SK-N-SH treated with all-trans-retinoic acid at 6 μM for 48 hours (cell line): ENCODE measurements around the gene ABCE1.

Experiments
- ATAC-seq: fragments of 200-7000 bp; cut with Tn5 transposase; 3 replicates; pipeline ENCODE4 v1.9.1; 2020; ENCODE audit warnings: mild to moderate bottlenecking, moderate library complexity
- ARNTL ChIP-seq: fragments of 450-650 bp; formaldehyde crosslinking; IDR thresholded peaks from 2 replicates; pipeline ENCODE4 v1.5.0; 2020; ENCODE audit warnings: low read depth, mild to moderate bottlenecking, moderate library complexity, borderline replicate concordance
- BACH2 ChIP-seq: fragments of 250-450 bp; sonication (Bioruptor Pico); IDR thresholded peaks from 2 replicates; pipeline ENCODE4 v1.9.0; 2021; ENCODE audit warnings: mild to moderate bottlenecking, borderline replicate concordance
- CREB5 ChIP-seq: fragments of 250-450 bp; sonication (Bioruptor Pico); IDR thresholded peaks from 2 replicates; pipeline ENCODE4 v1.5.1; 2020; ENCODE audit warnings: low read depth, mild to moderate bottlenecking, moderate library complexity
- CSDC2 ChIP-seq: fragments of 250-450 bp; sonication (Bioruptor Pico); IDR thresholded peaks from 2 replicates; pipeline ENCODE4 v1.5.0; 2020; ENCODE audit warnings: mild to moderate bottlenecking, moderate library complexity
- CSRNP3 ChIP-seq: fragments of 250-450 bp; sonication (Bioruptor Pico); IDR thresholded peaks from 2 replicates; pipeline ENCODE4 v1.5.1; 2021; ENCODE audit warnings: mild to moderate bottlenecking, moderate library complexity
- ESRRG ChIP-seq: fragments of 250-450 bp; sonication (Bioruptor Pico); IDR thresholded peaks from 2 replicates; pipeline ENCODE4 v1.6.1; 2021; ENCODE audit warnings: mild to moderate bottlenecking
- GLIS3 ChIP-seq: fragments of 250-450 bp; sonication (Bioruptor Pico); IDR thresholded peaks from 2 replicates; pipeline ENCODE4 v1.5.0; 2020; ENCODE audit warnings: mild to moderate bottlenecking, moderate library complexity
- ISL1 ChIP-seq: fragments of 250-450 bp; sonication (Bioruptor Pico); IDR thresholded peaks from 2 replicates; pipeline ENCODE4 v2.1.2; 2022; ENCODE audit warnings: mild to moderate bottlenecking, moderate library complexity
- OSR1 ChIP-seq: fragments of 250-450 bp; sonication (Bioruptor Pico); IDR thresholded peaks from 2 replicates; pipeline ENCODE4 v1.8.0; 2022; ENCODE audit warnings: moderate library complexity, mild to moderate bottlenecking, inconsistent platforms
- PATZ1 ChIP-seq: fragments of 250-450 bp; sonication (Bioruptor Pico); IDR thresholded peaks from 2 replicates; pipeline ENCODE4 v1.8.0; 2020; ENCODE audit warnings: mild to moderate bottlenecking, moderate library complexity, borderline replicate concordance
- POU6F1 ChIP-seq: fragments of 250-450 bp; sonication (Bioruptor Pico); IDR thresholded peaks from 2 replicates; pipeline ENCODE4 v1.8.0; 2021; ENCODE audit warnings: low read depth, mild to moderate bottlenecking, moderate library complexity, borderline replicate concordance
- PPARA ChIP-seq: fragments of 250-450 bp; sonication (Bioruptor Pico); IDR thresholded peaks from 2 replicates; pipeline ENCODE4 v1.5.0; 2020; ENCODE audit warnings: mild to moderate bottlenecking, borderline replicate concordance
- RARB ChIP-seq: fragments of 250-450 bp; sonication (Bioruptor Pico); IDR thresholded peaks from 2 replicates; pipeline ENCODE4 v1.8.0; 2021; ENCODE audit warnings: mild to moderate bottlenecking, moderate library complexity
- SNAI2 ChIP-seq: fragments of 250-450 bp; sonication (Bioruptor Pico); IDR thresholded peaks from 2 replicates; pipeline ENCODE4 v1.5.0; 2020; ENCODE audit warnings: mild to moderate bottlenecking, moderate library complexity
- TCF4 ChIP-seq: fragments of 250-450 bp; sonication (Bioruptor Pico); IDR thresholded peaks from 2 replicates; pipeline ENCODE4 v1.8.0; 2021; ENCODE audit warnings: mild to moderate bottlenecking, moderate library complexity, borderline replicate concordance
- TOX ChIP-seq: fragments of 250-450 bp; sonication (Bioruptor Pico); IDR thresholded peaks from 2 replicates; pipeline ENCODE4 v1.8.0; 2021; ENCODE audit warnings: mild to moderate bottlenecking, moderate library complexity, borderline replicate concordance
- TSHZ2 ChIP-seq: fragments of 250-450 bp; sonication (Bioruptor Pico); IDR thresholded peaks from 2 replicates; pipeline ENCODE4 v1.5.0; 2020; ENCODE audit warnings: mild to moderate bottlenecking, moderate library complexity
- ZC3H10 ChIP-seq: fragments of 250-450 bp; sonication (Bioruptor Pico); IDR thresholded peaks from 2 replicates; pipeline ENCODE4 v1.5.1; 2021; ENCODE audit warnings: mild to moderate bottlenecking, moderate library complexity
- ZFP3 ChIP-seq: fragments of 250-450 bp; sonication (Bioruptor Pico); IDR thresholded peaks from 2 replicates; pipeline ENCODE4 v1.5.0; 2020; ENCODE audit warnings: mild to moderate bottlenecking, moderate library complexity
- ZFP30 ChIP-seq: fragments of 450-650 bp; formaldehyde crosslinking; IDR thresholded peaks from 2 replicates; pipeline ENCODE4 v1.5.0; 2022; ENCODE audit warnings: mild to moderate bottlenecking, moderate library complexity
- ZNF565 ChIP-seq: fragments of 450-650 bp; formaldehyde crosslinking; conservative IDR thresholded peaks from 2 replicates; pipeline ENCODE4 v1.5.0; 2020; ENCODE audit warnings: low read depth, mild to moderate bottlenecking, moderate library complexity
- ZNF70 ChIP-seq: fragments of 450-650 bp; formaldehyde crosslinking; IDR thresholded peaks from 2 replicates; pipeline ENCODE4 v1.5.0; 2020; ENCODE audit warnings: mild to moderate bottlenecking, moderate library complexity
- ZNF8 ChIP-seq: fragments of 450-650 bp; formaldehyde crosslinking; IDR thresholded peaks from 2 replicates; pipeline ENCODE4 v1.5.0; 2020; ENCODE audit warnings: mild to moderate bottlenecking, moderate library complexity

The ABCE1 gene

GRCh38 chr4:145056325-145057130 is 41.6 kb upstream of the ABCE1 start:
- no peak for ATAC-seq
- TF ChIP-seq BACH2 (CRISPR knock-in tag) (no peak), ARNTL (CRISPR knock-in tag) (no peak), RARB (no peak), OSR1 (no peak), SNAI2 (CRISPR knock-in tag) (no peak), TOX (CRISPR knock-in tag) (no peak), ZNF70 (CRISPR knock-in tag) (no peak), ZFP30 (CRISPR knock-in tag) (no peak), CREB5 (CRISPR knock-in tag) (no peak), ZFP3 (CRISPR knock-in tag) (no peak), ZNF565 (CRISPR knock-in tag) (no peak), CSRNP3 (CRISPR knock-in tag) (no peak), ESRRG (CRISPR knock-in tag) (no peak), TSHZ2 (CRISPR knock-in tag) (no peak), ZNF8 (CRISPR knock-in tag) (no peak), TCF4 (CRISPR knock-in tag) (no peak), CSDC2 (CRISPR knock-in tag) (no peak)

- ATAC-seq = no peak
- TF ChIP-seq PPARA (no peak), GLIS3 (CRISPR knock-in tag) (no peak), OSR1 (no peak), POU6F1 (CRISPR knock-in tag) (no peak), PATZ1 (CRISPR knock-in tag) (no peak), ZNF70 (CRISPR knock-in tag) (no peak)
- TF ChIP-seq, all 23 proteins: peak for 0
These were observed 39.9 kb upstream of the ABCE1 start for GRCh38 chr4:145058256-145058655.

- peak; percentile 82 for ATAC-seq
- TF ChIP-seq ZNF8 (CRISPR knock-in tag) = no peak
- TF ChIP-seq ISL1 = no peak
- TF ChIP-seq TOX (CRISPR knock-in tag) = no peak
- no peak for TF ChIP-seq OSR1
- TF ChIP-seq ARNTL (CRISPR knock-in tag) = no peak
- TF ChIP-seq RARB = no peak
- TF ChIP-seq ZFP3 (CRISPR knock-in tag) = no peak
- no peak for TF ChIP-seq TCF4 (CRISPR knock-in tag)
- TF ChIP-seq ZC3H10 (CRISPR knock-in tag) = no peak
- no peak for TF ChIP-seq ESRRG (CRISPR knock-in tag)
- no peak for TF ChIP-seq PATZ1 (CRISPR knock-in tag)
- TF ChIP-seq POU6F1 (CRISPR knock-in tag) = no peak
- TF ChIP-seq PPARA = no peak
- TF ChIP-seq GLIS3 (CRISPR knock-in tag) = no peak
These were observed 36.7 kb upstream of the ABCE1 start for GRCh38 chr4:145061318-145061920.
